22Rv1 (cell line): ENCODE results near the gene SSU72.
A peak's percentile ranks its signal among the peaks of the same experiment; 100 is the strongest.

Source experiments
- H3K27ac ChIP-seq: fragments of 450-650 bp; 2 replicates; pipeline ENCODE4 v1.5.1; 2017
- CTCF ChIP-seq: fragments of 450-650 bp; IDR thresholded peaks from 2 replicates; pipeline ENCODE4 v1.5.1; 2017; ENCODE audit warnings: mild to moderate bottlenecking
- ZFX ChIP-seq: fragments of 450-650 bp; IDR thresholded peaks from 2 replicates; pipeline ENCODE4 v1.6.1; 2017; ENCODE audit warnings: antibody characterized with exemption, borderline replicate concordance

SSU72 gene

DNA sequence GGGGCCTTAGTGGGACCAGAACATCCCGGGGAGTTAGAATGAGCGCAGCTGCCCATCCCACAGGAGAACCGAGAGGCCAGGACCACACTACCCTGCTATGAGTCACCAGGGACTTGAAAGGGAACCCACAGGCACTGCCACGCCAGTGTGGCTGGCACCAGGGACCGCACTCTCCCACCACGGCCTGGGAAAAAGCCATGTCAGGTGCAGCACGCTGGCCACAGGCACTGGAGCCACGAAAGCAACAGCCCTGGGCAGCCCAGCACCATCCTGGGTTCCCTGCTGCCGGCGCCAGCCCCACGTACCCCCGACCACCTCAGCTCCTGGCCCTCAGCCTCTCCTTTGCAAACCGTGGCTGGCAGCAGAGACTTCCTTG is 20.1 kb downstream of the SSU72 start:
- H3K27ac ChIP-seq = no peak overlapping the region
- TF ChIP-seq CTCF (no peak), ZFX (no peak)

DNA sequence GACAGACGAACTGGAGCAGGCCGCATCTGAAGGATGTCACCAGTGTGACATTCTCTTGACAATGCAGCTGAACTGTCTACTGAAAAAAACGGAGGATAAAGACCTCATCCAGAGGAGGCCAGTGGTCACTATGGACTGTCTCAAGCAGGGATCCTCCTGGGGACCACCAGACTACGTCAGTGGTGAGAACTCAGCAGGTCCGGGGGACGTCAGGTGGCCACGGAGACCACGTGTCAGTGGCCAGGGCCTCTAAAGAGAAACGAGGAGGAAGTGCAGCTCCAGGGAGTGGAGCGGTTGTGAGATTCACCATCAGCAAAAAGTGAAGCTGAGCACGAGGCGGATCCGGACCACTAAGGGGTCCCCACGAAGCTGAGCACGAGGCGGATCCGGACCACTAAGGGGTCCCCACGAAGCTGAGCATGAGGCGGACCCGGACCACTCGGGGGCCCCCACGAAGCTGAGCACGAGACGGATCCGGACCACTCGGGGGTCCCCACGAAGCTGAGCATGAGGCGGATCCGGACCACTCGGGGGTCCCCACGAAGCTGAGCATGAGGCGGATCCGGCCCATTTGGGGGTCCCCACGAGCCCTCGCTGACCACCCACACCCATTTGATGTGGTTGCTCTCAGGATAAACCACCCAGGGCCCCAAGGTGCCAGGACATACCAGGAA is 20.7 kb downstream of the SSU72 start:
- H3K27ac ChIP-seq = no peak overlapping the region
- TF ChIP-seq CTCF = no peak
- no peak for TF ChIP-seq ZFX

- no peak overlapping the region for H3K27ac ChIP-seq
- no peak for TF ChIP-seq ZFX
- no peak for TF ChIP-seq CTCF
Measured at GRCh38 chr1:1552263-1552639, 22.4 kb downstream of the SSU72 start.

DNA sequence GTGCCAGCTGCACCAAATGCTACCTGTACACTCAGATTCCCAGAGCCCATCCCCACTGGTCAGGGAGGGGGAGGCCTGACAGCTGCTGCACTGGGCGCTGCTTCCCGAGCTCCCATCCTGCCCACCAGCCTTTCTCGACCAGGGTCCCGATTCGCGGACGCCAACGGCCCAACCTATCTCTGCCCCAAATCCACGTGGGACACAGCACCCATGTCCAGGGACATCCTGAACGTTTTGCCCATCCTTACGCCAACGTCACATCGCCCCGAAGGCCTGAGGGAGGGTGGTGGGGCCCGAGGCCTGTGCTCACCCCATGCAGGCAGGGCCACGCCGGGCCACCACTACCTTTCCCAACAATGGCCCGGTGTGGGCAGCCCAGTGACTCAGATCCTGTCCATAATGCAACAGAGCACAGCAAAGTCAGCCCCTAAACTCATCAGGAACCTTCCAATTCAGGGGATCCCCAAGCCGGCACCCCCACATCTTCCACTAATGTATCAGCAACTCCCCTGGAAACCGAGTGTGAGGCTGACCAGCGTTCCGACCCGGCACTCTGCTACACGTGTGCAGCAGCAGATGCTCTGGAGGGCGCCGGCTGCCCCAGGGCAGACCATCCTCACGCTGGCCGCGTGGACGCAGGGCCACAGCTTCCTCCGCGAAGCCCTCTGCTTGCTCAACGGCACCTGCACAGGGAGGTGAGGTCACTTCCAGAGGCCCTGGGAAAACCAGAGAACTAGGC is 23.0 kb downstream of the SSU72 start:
- TF ChIP-seq CTCF = no peak
- no peak overlapping the region for H3K27ac ChIP-seq

- TF ChIP-seq CTCF (peak; percentile 30), ZFX (no peak)
- H3K27ac ChIP-seq = 0 out of 2 replicates have a peak overlapping the region, but pooled peaks have one; percentile 7
Measured at GRCh38 chr1:1550591-1551432, 23.9 kb downstream of the SSU72 start.

DNA sequence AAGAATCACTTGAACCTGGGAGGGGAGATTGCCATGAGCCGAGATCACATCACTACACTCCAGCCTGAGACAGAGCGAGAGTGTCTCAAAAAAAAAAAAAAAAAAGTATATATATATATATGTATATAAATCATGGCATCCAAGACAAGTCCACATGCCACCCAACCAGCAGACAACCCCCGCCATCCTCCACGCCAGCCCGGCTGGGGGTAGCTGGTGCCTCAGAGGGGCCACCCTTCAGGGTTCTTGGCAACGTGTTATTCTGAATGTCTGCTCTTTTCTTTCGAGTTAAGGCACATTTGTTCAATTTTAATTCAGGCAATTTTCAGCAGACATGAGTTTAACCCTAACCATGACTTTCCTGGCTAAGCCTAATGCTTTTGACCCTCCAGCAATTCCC is 24.6 kb downstream of the SSU72 start:
- H3K27ac ChIP-seq = 0 out of 2 replicates have a peak overlapping the region, but pooled peaks have one; percentile 7
- no peak for TF ChIP-seq ZFX
- TF ChIP-seq CTCF = no peak

DNA sequence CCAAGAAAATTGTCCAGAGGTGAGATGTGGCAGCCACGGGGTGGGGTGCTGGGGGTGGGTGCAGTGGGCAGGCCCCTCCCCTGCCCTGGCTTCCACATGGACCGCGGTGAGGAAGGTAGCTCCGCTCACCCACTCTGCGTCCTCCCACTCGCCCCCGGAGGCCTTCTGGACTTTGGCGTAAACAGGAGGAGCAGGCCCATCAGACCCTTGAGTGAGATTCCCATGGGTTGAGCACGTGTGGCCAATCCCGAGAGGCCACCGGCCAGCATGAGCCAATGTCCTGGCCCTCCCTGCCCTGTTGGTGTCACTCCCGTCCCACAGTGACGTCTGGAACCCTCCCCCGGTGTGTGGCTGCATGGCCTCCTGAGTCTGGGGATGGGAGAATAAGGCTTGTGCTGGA is 26.1 kb downstream of the SSU72 start:
- no peak overlapping the region for H3K27ac ChIP-seq
- TF ChIP-seq ZFX = no peak
- no peak for TF ChIP-seq CTCF
